NB4 (cell line): Measurements from ENCODE around the gene STK10.

Experiments
- DNase-seq: peaks from one replicate; pipeline ENCODE4 v3.0.0; 2010; ENCODE audit warnings: low read depth
- H3K4me3 ChIP-seq: one replicate; pipeline ENCODE4 v1.5.1; 2011; ENCODE audit warnings: mild to moderate bottlenecking, low read depth, low read length, moderate library complexity
- CTCF ChIP-seq: IDR thresholded peaks from one replicate; pipeline ENCODE4 v1.5.1; 2012; ENCODE audit warnings: low read depth, low read length
- MAX ChIP-seq: IDR thresholded peaks from 2 replicates; pipeline ENCODE4 v1.6.1; 2011; ENCODE audit warnings: low read depth, low read length
- MYC ChIP-seq: IDR thresholded peaks from 2 replicates; pipeline ENCODE4 v1.6.1; 2011; ENCODE audit warnings: low read depth, low read length
- POLR2A ChIP-seq: IDR thresholded peaks from 2 replicates; pipeline ENCODE4 v1.6.1; 2011; ENCODE audit warnings: mild to moderate bottlenecking; ENCODE audit not compliant: insufficient read length; ENCODE audit errors: extremely low read depth

Gene STK10

GRCh38 chr5:172052450-172053236, 135.4 kb downstream of the STK10 start:
- no peak for TF ChIP-seq CTCF
- no peak for TF ChIP-seq POLR2A
- TF ChIP-seq MAX, result no peak
- no peak for TF ChIP-seq MYC
- H3K4me3 ChIP-seq, result no peak overlapping the region
- DNase-seq, result no peak

GRCh38 chr5:172051643-172052339, 136.2 kb downstream of the STK10 start:
- no peak overlapping the region for H3K4me3 ChIP-seq
- TF ChIP-seq MYC, result no peak
- no peak for TF ChIP-seq POLR2A
- TF ChIP-seq MAX, result no peak
- no peak for TF ChIP-seq CTCF
- DNase-seq, result no peak

- no peak for DNase-seq
- no peak for TF ChIP-seq POLR2A
- TF ChIP-seq MYC, result no peak
- no peak for TF ChIP-seq CTCF
- TF ChIP-seq MAX, result no peak
- no peak overlapping the region for H3K4me3 ChIP-seq
Measured at GRCh38 chr5:172050080-172050479, 137.9 kb downstream of the STK10 start.

- no peak for DNase-seq
- H3K4me3 ChIP-seq, result no peak overlapping the region
- TF ChIP-seq MAX, result no peak
- no peak for TF ChIP-seq CTCF
- no peak for TF ChIP-seq POLR2A
- TF ChIP-seq MYC, result no peak
Measured at GRCh38 chr5:172049226-172049796, 138.7 kb downstream of the STK10 start.

GRCh38 chr5:172048539-172049101, 139.4 kb downstream of the STK10 start:
- no peak overlapping the region for H3K4me3 ChIP-seq
- no peak for DNase-seq
- no peak for TF ChIP-seq CTCF
- TF ChIP-seq MYC, result no peak
- TF ChIP-seq MAX, result no peak
- TF ChIP-seq POLR2A, result no peak
